ENCODE results near the gene PPP6C.
"Not testable (repeated sequence)": the region's sequence is repeated elsewhere in the genome, so short reads cannot be mapped to it uniquely, and the experiment has no call there.

DNA sequence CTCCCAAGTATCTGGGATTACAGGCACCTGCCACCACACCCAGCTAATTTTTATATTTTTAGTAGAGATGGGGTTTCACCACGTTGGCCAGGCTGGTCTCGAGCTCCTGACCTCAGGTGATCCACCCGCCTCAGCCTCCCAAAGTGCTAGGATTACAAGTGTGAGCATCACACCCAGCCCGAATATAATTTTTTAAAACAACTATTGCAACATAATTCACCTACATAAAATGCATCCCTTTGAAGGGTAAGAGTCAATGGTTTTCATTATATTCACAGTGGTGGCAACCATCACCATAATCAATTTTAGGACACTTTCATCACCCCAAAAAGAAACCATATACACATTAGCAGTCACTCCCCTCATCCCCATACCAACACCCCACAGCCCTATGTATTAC lies 9.8 kb downstream of the PPP6C start:
- not testable (repeated sequence) for TF ChIP-seq CTCF (IDR thresholded peaks at IDR 0.05; ENCODE audit: low read length); EZH2phosphoT487 (IDR thresholded peaks at IDR 0.05; ENCODE audit: low read length); EZH2 (optimal IDR thresholded peaks at IDR 0.05; ENCODE audit: low read depth, low read length)

Measured in MM.1S (cell line).